Measurements from ENCODE around the gene TMEM45A. TPM values are rescaled to one million over a fixed set of nuclear protein-coding genes. Genes with fewer than 3 reads are reported as not detected.
"Not testable (repeated sequence)": the region's sequence is repeated elsewhere in the genome, so short reads cannot be mapped to it uniquely, and the experiment has no call there.

The TMEM45A gene
- total RNA-seq, 2 donors from 2014 or later, result 5.8 to 7.8 TPM

- H3K27ac Mint-ChIP-seq, result no peak overlapping the region
- WGBS, 2 experiments (ENCODE audit: insufficient coverage in 1 of 2, insufficient read length in 1 of 2), result 100% methylated on average over 1 of the region's 1 CpG; no CpG with 5 or more reads in 1 of the 2 experiments
These were observed 45.9 kb downstream of the TMEM45A start for GRCh38 chr3:100538339-100538706.

DNA sequence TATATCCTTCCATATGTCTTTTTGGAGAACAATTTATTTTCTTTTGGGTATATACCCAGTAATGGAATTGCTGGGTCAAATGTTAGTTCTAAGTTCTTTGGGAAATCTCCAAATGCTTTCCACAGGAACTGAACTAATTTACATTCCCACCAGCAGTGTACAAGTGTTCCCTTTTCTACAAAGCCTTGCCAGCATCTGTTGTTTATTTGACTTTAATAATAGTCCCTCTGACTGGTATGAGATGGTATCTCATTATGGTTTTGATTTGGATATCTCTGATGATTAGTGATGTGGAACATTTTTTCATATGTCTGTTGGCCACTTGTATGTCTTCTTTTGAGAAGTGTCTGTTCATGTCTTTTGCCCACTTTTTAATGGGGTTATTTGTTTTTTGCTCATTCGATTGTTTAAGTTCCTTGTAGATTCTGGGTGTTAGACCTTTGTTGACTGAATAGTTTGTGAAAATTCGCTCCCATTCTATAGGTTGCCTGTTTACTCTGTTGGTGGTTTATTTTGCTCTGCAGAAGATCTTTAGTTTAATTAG is 48.4 kb downstream of the TMEM45A start:
- H3K27me3 Mint-ChIP-seq (ENCODE audit: insufficient read depth), result no peaks in the 10 kb centered on the region
- peaks cover 6% of the 10 kb centered on the region for H3K4me1 Mint-ChIP-seq
- DNase-seq, result no peak
- Histone ChIP-seq H3K9ac (ENCODE audit: extremely low read depth, low read length, poor library complexity, severe bottlenecking) (no peak overlapping the region), H3K36me3 (ENCODE audit: control insufficient read depth, insufficient read depth, low read length) (no peaks in the 10 kb centered on the region), H3K4me1 (ENCODE audit: control insufficient read depth, insufficient read depth, low read length) (peaks cover 5% of the 10 kb centered on the region), H3K27me3 (ENCODE audit: control insufficient read depth, insufficient read depth, low read length, poor library complexity, severe bottlenecking) (no peaks in the 10 kb centered on the region), H3K4me3 (ENCODE audit: low read length) (no peak overlapping the region), H3K9me3 (ENCODE audit: control insufficient read depth, low read length) (no peaks in the 10 kb centered on the region), H3K27ac (ENCODE audit: low read depth, low read length) (no peak overlapping the region)
- TF ChIP-seq CTCF (conservative IDR thresholded peaks at IDR 0.05), result no peak
- H3K36me3 Mint-ChIP-seq (ENCODE audit: low read depth), result no peaks in the 10 kb centered on the region
- H3K27ac Mint-ChIP-seq, result no peak overlapping the region
- H3K9me3 Mint-ChIP-seq, result peaks cover 8% of the 10 kb centered on the region
- 88 to 94% methylated on average over 1 to 2 of the region's 2 CpGs for WGBS, 2 experiments (ENCODE audit: insufficient coverage in 1 of 2, insufficient read length in 1 of 2)
- no peak overlapping the region for H3K4me3 Mint-ChIP-seq

More at GRCh38 chr3:100538339-100538706, 45.9 kb downstream of the TMEM45A start:
- no peak overlapping the region for H3K4me3 Mint-ChIP-seq
- no peak overlapping the region for H3K27ac ChIP-seq (ENCODE audit: low read depth, low read length)
- H3K9me3 ChIP-seq (ENCODE audit: control insufficient read depth, low read length), result no peaks in the 10 kb centered on the region
- DNase-seq, result no peak
- no peaks in the 10 kb centered on the region for H3K36me3 Mint-ChIP-seq (ENCODE audit: low read depth)
- TF ChIP-seq CTCF (conservative IDR thresholded peaks at IDR 0.05), result no peak
- H3K4me1 Mint-ChIP-seq, result peaks cover 6% of the 10 kb centered on the region
- peaks cover 5% of the 10 kb centered on the region for H3K4me1 ChIP-seq (ENCODE audit: control insufficient read depth, insufficient read depth, low read length)
- no peaks in the 10 kb centered on the region for H3K27me3 Mint-ChIP-seq (ENCODE audit: insufficient read depth)
- peaks cover 8% of the 10 kb centered on the region for H3K9me3 Mint-ChIP-seq
- no peaks in the 10 kb centered on the region for H3K27me3 ChIP-seq (ENCODE audit: control insufficient read depth, insufficient read depth, low read length, poor library complexity, severe bottlenecking)
- no peak overlapping the region for H3K9ac ChIP-seq (ENCODE audit: extremely low read depth, low read length, poor library complexity, severe bottlenecking)
- H3K36me3 ChIP-seq (ENCODE audit: control insufficient read depth, insufficient read depth, low read length), result no peaks in the 10 kb centered on the region
- H3K4me3 ChIP-seq (ENCODE audit: low read length), result no peak overlapping the region

- 82 to 96% methylated on average over 2 to 3 of the region's 3 CpGs for WGBS, 2 experiments (ENCODE audit: insufficient coverage in 1 of 2, insufficient read length in 1 of 2)
- not testable (repeated sequence) for DNase-seq; H3K27ac ChIP-seq (ENCODE audit: low read depth, low read length); H3K9ac ChIP-seq (ENCODE audit: extremely low read depth, low read length, poor library complexity, severe bottlenecking); H3K4me1 Mint-ChIP-seq; H3K27me3 Mint-ChIP-seq (ENCODE audit: insufficient read depth); H3K27ac Mint-ChIP-seq; H3K4me1 ChIP-seq (ENCODE audit: control insufficient read depth, insufficient read depth, low read length); H3K27me3 ChIP-seq (ENCODE audit: control insufficient read depth, insufficient read depth, low read length, poor library complexity, severe bottlenecking); H3K36me3 Mint-ChIP-seq (ENCODE audit: low read depth); H3K9me3 ChIP-seq (ENCODE audit: control insufficient read depth, low read length); H3K9me3 Mint-ChIP-seq; H3K4me3 ChIP-seq (ENCODE audit: low read length); H3K36me3 ChIP-seq (ENCODE audit: control insufficient read depth, insufficient read depth, low read length); H3K4me3 Mint-ChIP-seq
These were observed 49.0 kb downstream of the TMEM45A start for GRCh38 chr3:100541428-100541827.

DNA sequence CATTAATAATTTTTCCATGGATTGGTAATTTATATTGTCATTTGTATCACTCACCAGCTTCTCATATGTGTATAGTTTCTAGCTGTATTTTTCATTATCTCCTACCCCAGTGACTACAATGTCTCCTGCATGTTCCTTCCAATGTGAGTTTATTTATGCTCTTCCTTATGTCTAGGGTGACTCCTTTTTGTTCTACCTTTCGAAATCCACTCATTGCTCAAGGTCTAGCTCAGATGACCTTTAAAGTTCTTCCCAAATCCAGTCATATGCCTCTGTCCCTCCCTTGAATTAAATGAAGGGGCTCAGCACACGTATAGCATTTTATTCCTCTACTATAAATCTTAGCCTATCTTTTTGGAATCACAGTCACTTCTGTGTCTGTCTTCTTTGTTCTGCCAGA is 53.0 kb downstream of the TMEM45A start:
- TF ChIP-seq CTCF (conservative IDR thresholded peaks at IDR 0.05), result no peak
- Mint-ChIP-seq H3K9me3 (peaks cover 10% of the 10 kb centered on the region), H3K27me3 (ENCODE audit: insufficient read depth) (no peaks in the 10 kb centered on the region), H3K4me3 (no peak overlapping the region), H3K36me3 (ENCODE audit: low read depth) (no peaks in the 10 kb centered on the region), H3K4me1 (no peaks in the 10 kb centered on the region), H3K27ac (no peak overlapping the region)
- Histone ChIP-seq H3K4me1 (ENCODE audit: control insufficient read depth, insufficient read depth, low read length) (no peaks in the 10 kb centered on the region), H3K4me3 (ENCODE audit: low read length) (no peak overlapping the region), H3K9ac (ENCODE audit: extremely low read depth, low read length, poor library complexity, severe bottlenecking) (no peak overlapping the region), H3K9me3 (ENCODE audit: control insufficient read depth, low read length) (no peaks in the 10 kb centered on the region), H3K27ac (ENCODE audit: low read depth, low read length) (no peak overlapping the region), H3K27me3 (ENCODE audit: control insufficient read depth, insufficient read depth, low read length, poor library complexity, severe bottlenecking) (no peaks in the 10 kb centered on the region), H3K36me3 (ENCODE audit: control insufficient read depth, insufficient read depth, low read length) (no peaks in the 10 kb centered on the region)
- 85 to 90% methylated on average over 2 of the region's 2 CpGs for WGBS, 2 experiments (ENCODE audit: insufficient coverage in 1 of 2, insufficient read length in 1 of 2)
- no peak for DNase-seq

All from endodermal cell (in vitro differentiated cells).